SH-SY5Y (cell line): ENCODE measurements around the gene KRTAP1-1.

Experiments
- GATA2 ChIP-seq: IDR thresholded peaks from 2 replicates; pipeline ENCODE4 v1.6.1; 2011; ENCODE audit warnings: mild to moderate bottlenecking, low read depth, low read length
- GATA3 ChIP-seq: IDR thresholded peaks from 2 replicates; pipeline ENCODE4 v1.6.1; 2011; ENCODE audit warnings: low read depth, mild to moderate bottlenecking, low read length, moderate library complexity

DNA sequence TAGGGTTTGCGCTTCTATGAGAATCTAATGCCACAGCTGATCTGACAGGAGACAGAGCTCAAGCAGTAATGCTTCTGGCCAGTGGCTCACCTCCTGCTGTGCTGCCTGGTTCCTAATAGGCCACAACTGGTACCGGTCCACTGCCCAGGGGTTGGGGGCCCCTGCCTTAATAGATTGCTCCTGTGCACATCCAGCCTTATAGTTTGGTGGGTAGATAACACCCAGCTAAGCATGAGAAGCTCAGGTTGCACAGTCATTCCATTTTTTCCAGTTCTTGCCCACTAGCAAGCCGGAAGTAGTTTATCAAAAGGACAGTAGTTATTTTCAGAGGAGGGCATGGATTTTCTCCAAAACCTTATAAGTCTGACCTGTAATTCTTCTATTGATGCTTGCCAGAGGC, 21.8 kb downstream of the KRTAP1-1 start:
- no peak for TF ChIP-seq GATA2
- TF ChIP-seq GATA3: no peak
